GM18520 (cell line): Measurements from ENCODE around the gene CCL4.
"Not testable (repeated sequence)": the region's sequence is repeated elsewhere in the genome, so short reads cannot be mapped to it uniquely, and the experiment has no call there.

Experiments used
- ATAC-seq: cut with Tn5 transposase; IDR thresholded peaks from one replicate; pipeline ENCODE4 v1.9.1; 2021; ENCODE audit not compliant: unreplicated experiment

Gene CCL4

DNA sequence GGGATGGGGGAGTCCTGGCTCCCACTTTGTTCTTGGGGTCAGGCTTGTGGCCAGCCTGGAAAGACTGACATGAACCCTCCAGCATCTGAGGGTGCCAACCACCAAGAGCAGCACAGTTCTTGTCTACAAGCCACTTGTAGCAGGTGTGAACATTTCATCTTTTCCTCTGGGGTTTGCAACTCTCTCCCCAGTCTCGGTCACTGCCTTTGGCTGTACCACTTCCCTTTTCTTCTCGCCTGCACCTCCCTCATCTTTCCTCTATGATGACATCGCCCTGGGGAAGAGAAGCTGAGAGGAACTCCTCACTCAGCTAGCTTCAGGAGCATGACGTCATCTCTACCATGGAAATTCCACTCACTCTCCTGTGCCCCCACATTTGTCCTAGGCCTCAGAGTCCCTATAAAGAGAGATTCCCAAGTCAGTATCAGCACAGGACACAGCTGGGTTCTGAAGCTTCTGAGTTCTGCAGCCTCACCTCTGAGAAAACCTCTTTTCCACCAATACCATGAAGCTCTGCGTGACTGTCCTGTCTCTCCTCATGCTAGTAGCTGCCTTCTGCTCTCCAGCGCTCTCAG lies at the start of gene CCL4:
CCL4 (plus strand) TSS at position 427 of the 575 bp plus-strand sequence; CDS start at position 506, 79 bp downstream.
- ATAC-seq = peak; percentile 75

DNA sequence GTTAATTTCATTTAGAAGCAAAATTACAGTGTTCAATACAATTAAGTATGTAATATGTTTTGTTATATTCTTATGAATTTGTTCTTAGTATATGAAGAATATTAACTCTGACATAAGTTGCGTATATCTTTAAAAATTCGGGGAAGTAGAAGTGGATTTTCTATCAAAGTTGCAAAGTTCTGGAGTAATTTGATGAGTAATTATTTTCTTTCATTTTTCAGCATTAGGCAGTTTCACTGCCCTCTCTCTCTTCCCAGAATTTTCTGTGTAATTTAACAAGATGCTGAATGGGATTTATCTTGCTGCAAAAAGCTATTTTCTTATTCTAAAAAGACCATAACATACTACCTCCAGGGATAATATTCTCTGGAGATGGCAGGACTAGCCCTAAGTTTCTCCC lies 48.5 kb upstream of the CCL4 start:
- ATAC-seq = no peak

DNA sequence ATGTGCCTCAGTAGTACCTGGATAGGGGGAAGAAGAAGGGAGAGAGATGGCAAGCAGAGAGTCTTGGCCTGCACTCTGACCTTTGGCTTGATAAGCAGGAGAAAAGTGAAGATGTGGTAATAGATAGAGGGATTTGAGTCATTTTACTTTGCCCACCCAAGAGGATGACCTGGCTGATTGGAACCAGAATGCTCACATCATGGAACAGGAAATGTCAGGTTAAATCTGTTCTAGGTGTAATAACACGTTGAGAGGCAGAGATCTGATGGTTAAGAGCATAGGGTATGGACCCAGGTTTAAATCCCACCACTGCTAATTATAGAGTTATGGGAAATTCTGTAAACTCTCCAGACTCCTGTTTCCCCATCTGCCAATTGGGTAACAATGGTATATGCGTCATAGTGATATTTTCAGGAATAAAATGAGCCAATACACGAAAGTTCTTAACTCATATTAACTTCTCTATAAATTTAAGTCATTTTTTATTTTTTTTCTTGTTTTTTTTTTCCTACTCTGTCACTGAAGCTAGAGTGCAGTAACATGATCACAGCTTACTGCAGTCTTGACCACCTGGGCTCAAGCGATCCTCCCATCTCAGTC lies 47.6 kb upstream of the CCL4 start:
- no peak for ATAC-seq

DNA sequence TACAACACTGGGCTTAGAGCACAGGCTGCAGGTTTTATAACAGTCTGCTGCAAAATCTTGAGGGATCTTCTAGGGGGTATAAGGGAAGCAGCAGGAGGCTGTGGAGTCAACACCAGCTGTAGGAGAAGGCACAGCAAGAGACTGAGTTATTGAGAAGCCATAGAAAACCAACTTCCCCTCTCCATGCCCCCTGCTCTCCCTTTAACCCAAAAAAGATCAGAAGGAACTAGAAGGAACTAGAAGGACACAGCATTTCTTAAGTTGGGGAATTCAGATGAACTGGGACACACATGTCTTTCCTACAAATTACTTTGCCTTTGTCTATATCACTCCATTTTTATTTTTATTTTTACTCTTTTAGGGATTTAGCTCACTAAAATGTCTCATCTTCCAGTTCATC lies 45.7 kb upstream of the CCL4 start:
- ATAC-seq = no peak

DNA sequence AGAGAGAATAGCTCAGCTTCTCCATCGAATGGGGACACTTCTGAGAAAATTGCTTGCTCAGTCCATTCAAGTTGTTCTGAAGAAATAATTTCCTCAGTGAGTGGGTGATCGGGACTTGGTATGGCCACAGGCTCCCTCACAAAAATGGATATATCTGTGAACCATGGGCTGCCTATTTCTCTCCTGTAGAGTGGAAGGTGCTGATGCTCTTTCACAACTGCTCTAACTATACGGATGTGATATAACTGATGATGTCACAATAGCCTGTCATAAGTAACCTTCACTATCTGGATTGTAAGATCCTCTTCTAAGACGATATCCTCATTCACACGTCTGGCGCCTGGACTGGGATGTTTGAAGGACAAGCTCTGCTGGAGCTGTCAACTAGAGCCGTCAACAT lies 44.2 kb upstream of the CCL4 start:
- ATAC-seq = no peak

DNA sequence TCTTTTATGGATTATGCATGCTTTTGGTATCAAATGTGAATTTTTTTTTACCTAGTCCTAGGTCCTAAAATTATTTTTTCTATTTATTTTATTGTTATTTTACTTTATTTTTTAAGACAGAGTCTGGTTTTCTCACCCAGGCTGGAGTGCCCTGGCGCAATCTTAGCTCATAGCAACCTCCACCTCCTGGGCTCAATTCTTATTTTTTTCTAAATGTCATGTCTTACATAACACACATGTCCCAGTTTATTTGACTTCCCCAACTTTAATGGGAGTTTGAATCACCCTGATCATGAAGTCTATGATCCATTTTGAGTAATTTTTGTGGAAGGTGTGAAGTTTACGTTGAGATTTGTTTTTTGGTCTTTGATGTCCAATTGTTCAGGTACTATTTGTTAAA lies 42.8 kb upstream of the CCL4 start:
- ATAC-seq = no peak

DNA sequence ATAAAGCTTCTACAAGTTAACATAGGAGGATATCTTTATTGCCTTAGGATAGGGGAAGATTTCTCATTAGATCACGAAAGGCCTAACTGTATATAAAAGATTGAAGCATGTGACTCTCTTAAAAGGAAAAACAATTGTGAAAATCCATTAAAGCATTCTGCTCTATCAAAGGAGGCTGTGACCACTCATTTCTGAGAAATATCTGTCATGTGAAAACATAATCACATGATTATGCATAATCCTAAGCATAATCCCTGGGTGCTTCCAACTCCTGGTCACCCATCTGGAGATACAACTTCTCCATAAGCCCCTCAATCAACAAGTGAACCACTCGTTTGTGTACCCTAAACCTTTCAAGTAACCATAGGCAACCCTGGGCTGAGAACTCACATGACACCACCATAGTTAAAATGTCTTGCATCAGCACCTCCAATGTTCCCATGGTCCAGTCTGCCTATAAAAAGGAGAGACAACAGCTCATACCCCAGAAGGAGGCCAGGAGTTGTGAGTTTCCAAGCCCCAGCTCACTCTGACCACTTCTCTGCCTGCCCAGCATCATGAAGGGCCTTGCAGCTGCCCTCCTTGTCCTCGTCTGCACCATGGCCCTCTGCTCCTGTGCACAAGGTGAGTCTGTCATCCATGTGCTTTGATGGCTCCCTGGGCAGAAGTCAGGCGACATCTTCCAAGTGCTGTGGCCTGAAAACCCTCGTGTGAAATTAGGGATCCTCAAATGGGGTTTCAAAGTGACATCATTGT lies 39.7 kb upstream of the CCL4 start, which contains the start of gene CCL18:
CCL18 (plus strand) TSS at position 487 of the 756 bp plus-strand sequence; CDS start at position 558, 71 bp downstream.
- ATAC-seq = no peak

DNA sequence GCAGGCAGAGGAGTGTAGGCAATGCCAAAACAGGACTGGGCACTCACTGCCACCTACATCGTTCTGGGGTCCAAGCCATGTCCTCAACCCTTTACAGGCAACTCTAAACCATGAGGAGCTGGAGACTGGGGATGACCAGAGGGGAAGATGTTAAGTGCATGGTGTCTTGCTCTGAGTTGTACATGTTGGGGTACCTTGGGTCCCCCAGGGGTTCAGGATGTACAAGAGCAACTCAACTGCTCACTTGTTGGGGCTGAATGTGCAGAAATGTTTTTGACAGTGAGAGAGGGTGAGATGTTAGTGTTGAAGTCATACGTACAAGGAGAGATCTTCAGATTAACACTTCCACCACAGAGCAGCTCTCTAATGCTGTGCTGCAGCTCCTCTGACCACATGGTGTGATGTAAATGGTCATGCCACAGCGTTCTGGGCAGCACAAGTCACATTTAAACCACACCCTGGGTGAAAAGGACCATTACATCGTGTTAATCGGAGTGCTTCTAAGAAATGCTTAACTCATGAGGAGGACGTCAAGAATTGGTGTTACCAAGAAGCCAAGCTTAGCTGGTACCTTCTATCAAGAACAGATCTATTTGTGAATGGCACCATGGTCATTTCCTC lies 37.2 kb upstream of the CCL4 start:
- ATAC-seq = peak; percentile 67

DNA sequence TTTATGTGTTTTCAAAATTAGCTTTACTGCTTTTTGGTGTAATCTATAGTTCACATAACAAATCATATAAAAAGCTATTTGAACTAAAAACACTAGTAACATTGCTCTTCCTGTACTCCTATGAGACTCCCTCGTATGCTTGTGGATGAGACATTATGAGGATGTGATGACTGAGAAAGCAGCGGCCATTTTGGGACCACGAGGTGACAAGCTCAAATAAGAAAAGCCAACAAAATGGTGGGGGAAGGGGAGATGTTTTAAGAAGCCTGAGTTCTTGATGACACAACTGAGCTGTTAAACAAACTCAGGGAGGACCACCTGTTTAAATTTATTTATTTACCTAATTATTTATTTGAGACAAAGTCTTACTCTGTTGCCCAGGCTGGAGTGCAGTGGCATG lies 35.1 kb upstream of the CCL4 start:
- no peak for ATAC-seq

DNA sequence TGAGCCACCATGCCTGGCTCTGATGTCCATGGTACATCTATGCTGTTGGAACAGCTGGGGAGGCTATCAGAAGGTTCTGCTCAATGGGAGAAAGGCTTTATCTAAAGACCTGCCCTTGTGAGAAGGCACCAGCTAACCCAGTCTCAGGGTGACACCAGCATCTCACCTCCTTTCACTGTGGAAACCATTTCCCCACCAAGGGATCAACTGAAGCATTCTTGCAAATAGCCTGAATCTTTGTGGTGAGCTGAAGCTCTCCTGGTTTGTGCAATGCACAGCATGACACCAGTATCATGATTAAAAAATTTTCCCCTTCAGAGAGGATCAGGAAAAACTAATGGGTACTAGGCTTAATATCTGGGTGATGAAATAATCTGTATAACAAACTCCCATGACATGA lies 34.5 kb upstream of the CCL4 start:
- no peak for ATAC-seq

DNA sequence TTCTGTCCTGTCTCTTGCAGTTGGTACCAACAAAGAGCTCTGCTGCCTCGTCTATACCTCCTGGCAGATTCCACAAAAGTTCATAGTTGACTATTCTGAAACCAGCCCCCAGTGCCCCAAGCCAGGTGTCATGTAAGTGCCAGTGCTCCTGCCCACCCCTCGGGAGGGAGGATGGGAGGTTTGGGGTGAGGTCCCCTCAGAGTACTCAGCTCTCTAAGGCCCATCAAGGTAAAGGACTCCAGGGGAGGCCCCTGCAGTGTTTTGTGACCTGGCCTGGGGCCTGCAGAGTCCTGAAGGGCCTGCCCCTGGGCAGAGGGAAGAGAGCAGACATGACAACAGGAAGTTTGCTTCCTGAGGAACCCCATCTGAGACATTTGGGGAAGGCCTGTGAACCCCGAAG lies 33.2 kb upstream of the CCL4 start:
- ATAC-seq = no peak

DNA sequence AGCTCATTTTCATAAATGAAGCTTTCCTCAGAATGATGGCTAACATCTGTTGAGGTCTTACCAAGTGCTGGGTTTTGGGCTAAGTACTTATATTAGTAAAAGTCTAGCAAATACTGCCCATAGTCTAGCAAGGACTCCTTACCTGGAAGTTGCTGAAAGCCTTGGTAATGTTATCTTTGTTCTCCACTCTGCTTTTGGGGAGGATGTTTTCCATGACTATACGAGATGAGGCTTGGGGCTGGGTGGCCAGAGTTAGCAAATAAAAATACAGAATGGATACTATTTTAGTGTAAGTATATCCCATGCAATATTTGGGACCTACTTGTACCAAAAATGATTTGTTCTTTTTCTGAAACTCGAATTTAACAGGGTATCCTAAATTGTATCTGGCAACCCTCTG lies 31.9 kb upstream of the CCL4 start:
- ATAC-seq = no peak

DNA sequence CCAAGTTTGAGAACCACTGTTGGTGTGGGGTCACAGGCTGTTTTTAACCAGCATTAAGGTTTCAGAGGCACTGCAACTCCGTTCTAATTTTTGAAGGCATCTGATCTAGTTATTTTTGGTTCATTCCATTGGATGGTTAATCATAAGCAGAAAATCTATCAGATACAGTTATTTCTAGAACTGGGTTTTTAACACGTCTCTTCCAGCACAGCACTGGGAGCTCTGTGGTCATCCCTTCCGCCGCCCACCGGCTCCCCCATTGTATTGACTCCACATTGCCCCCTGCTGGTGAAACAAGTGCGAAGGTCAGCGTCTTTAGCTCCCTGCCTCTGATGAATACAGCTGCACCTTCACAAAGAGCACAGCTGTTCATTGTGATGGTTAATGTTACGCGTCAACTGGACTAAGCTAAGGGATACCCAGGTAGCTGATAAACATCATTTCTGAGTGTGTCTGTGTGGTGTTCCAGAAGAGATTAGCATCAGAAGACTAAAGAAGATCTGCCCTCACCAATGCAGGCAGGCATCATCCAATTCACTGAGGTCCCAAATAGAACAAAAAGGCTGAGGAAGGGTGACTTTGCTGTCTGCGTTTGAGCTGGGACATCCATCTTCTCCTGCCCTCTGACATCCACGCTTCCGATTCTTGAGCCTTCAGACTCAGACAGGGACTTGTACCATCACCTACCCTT lies 31.1 kb upstream of the CCL4 start:
- ATAC-seq = peak; percentile 59

DNA sequence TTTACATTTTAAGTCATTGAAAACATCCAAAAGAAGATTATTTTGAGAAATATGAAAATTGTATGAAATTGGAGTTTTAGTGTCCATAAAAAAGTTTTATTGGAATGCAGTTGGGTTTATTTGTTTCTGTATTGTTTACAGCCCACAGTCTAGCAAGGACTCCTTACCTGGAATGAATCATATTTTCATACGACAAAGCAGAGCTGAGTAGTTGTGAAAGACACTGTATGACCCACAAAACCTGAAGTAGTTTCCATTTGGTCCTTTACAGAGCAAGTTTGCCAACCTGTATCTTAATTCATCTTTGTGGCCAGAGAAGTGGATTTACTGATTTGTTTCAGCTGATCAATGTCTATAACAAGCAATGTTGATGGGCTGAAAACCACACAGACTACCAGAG lies 29.3 kb upstream of the CCL4 start:
- ATAC-seq = no peak

DNA sequence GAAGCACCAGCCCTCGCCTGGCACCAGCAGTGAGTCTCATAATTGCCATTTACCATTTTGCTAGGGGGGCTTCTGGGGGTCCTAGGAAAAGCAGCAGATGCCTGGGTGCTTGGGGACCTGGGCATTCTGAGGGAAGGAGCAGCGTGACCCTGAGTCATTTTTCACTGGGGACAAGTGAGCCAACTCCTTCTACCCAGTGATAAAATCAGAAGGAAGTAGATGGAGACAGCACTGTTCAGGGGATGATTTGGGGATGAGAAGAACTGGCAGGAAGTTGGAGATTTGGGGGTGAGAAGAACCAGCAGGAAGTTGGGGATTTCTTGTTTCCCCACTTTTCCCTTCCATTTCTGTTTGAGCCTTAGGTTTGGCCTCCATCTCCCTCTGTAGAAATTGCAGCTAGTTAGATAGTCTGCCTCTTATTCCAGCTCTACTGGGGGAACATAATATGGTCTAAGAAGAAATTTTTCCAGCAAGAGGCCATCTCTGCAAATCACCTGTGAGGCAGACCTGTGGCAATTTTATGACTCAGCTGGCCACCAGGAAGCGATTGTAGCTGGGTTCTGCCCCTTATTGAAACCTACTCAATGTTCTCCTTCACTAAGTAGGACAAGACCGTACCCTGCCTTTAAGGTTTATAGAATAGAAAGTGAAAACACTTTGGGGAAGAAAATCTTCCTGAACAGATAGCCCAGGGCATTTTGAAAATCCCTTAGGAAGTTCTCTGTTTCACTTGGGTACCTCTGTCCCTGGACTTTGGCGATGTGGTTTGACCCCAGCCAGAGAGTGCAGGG lies 21.8 kb upstream of the CCL4 start:
- peak; percentile 6 for ATAC-seq

DNA sequence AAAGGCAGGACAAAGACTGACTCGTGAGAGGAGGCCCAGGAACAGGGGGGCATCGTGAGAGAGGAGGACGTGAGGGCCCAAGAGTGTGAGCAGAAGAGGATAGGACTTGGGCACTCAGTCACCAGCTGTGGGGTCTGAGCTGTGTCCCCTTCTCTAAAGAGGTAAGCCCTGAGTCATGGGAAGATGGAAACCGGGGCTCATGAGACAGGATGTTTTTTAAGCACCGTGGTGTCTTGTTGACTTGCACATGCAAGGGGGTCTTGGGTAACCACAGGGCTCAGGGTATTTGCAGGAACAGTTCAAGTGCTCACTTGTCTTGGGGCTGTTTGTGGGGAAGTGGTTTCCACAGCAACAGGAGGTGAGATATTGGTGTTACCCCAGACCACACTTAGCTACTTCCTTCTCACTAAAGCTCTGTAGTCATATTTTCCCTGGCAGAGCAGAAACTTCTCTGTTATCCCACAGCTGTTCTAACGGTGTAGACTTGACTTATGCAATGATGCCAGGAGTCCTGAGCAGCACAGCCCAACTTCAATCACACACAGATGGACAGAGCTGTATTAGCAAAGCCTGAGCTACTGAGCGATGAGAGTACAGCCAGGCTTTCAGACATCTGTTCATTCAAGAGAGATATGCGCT lies 21.0 kb upstream of the CCL4 start:
- peak; percentile 49 for ATAC-seq

DNA sequence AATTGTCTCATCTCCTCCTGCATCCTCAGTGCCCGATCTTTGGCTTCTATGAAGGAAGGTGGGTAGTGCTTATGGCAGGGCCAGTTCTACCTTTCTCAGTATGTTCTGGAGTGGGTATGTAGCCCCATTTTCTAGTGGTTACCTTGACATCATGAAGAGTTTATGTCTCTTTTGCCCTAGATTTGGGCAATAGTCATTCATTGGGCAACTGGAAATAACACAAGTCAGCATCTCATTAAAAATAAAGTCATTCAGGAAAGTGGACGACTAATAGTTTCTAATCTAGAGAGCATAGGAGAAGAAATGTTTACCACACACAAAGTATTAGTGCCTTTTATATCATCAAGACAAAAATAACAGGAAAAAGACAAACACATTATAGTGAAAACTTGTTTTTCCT lies 19.9 kb upstream of the CCL4 start:
- ATAC-seq = not testable (repeated sequence)

DNA sequence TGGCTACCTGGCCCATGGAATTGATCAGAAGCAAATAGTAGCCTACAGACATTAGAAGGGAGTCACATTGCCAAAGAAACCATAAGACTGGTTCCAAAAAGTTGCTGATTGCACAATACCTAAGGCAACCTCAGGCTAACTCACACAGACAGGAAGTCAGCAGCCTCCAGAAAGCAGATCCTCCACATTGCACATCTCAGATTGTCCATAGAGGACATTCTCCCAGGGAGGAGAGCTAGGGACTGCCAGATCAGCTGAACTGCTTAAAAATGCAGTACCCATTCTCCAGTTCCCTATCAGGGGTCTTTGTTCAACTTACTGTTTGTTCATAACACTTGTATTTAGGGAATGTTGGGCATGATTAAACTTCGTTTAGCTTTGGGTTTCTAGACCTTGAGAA lies 17.9 kb upstream of the CCL4 start:
- no peak for ATAC-seq

DNA sequence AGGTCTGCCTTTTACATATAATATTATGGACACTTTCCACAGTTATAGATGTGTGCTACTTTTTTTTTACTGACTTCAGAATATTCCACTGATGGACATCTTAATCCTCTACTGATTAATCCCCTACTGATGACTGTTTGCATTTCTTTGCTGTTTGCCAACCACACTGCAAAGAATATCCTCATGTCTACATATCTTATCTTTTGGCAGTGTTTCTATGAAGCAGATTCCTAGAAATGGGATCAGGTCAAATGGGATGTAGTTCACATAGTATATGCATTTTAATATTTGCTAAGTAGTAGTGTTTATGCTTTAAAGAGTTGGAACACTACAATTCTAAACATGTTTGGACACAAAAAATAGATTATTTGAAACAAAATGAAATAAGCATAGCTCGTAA lies 16.8 kb upstream of the CCL4 start:
- no peak for ATAC-seq

DNA sequence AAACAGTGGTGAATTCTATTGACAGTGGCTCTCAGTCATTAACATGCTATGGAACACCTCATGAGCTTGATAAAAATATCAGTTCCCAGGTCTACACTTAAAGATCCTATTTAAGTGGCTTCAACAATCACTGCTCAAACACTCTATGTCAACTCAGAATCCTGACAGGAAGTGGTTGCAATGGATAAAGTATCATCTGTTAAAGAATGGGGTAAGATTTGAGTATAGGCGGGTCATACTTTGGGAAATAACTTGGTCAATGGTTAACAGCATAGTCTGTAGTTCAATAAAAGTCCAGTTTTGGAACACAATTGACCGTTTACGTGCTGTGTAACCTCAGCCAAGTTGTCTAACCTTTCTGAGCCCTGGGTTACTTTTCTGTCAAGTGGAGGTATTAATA lies 16.2 kb upstream of the CCL4 start:
- ATAC-seq = not testable (repeated sequence)
